CD8-positive, alpha-beta memory T cell (primary cell): ENCODE data around the gene IQUB. TPM values are rescaled to one million over a fixed set of nuclear protein-coding genes. Genes with fewer than 3 reads are reported as not detected.

ENCODE experiments used
- CTCF ChIA-PET: fragments of 350-600 bp; sonication (Branson Sonifier 250); formaldehyde crosslinking; loops from one replicate; lab custom pipeline; 2021; ENCODE audit warnings: antibody characterized with exemption; lab: Charles Lee
- POLR2A ChIA-PET: fragments of 350-600 bp; sonication (Branson Sonifier 250); formaldehyde crosslinking; loops from one replicate; lab custom pipeline; 2021; ENCODE audit warnings: antibody characterized with exemption; lab: Charles Lee
- DNase-seq, 5 donors: peaks; one replicate each; pipeline versions ENCODE4 v3.0.0 to v3.0.0-alpha.2; 2020 to 2022; ENCODE audit warnings: mixed read lengths in 1 of 5
- H3K27ac ChIP-seq: one replicate; pipeline ENCODE4 v1.7.0; 2013; ENCODE audit warnings: low read depth, mild to moderate bottlenecking, low read length, moderate library complexity
- H3K27me3 ChIP-seq: 2 replicates; pipeline ENCODE4 v1.7.0; 2013; ENCODE audit warnings: low read length, mild to moderate bottlenecking; ENCODE audit not compliant: insufficient read depth, poor library complexity, severe bottlenecking
- H3K36me3 ChIP-seq: 2 replicates; pipeline ENCODE4 v1.7.0; 2013; ENCODE audit warnings: mild to moderate bottlenecking, low read length, moderate library complexity; ENCODE audit not compliant: insufficient read depth
- H3K4me1 ChIP-seq: 2 replicates; pipeline ENCODE4 v1.7.0; 2013; ENCODE audit warnings: mild to moderate bottlenecking, low read length, moderate library complexity; ENCODE audit not compliant: insufficient read depth
- H3K4me3 ChIP-seq: 2 replicates; pipeline ENCODE4 v1.7.0; 2013; ENCODE audit warnings: mild to moderate bottlenecking, low read length
- H3K9me3 ChIP-seq: 2 replicates; pipeline ENCODE4 v1.7.0; 2013; ENCODE audit warnings: mild to moderate bottlenecking, low read length
- H3K27ac Mint-ChIP-seq, 8 donors: one replicate each; pipeline ENCODE4 v1.8.0; 2020 to 2021; ENCODE audit warnings: mixed read lengths in 8 of 8, mild to moderate bottlenecking in 6 of 8, inconsistent platforms in 3 of 8, moderate library complexity in 3 of 8
- H3K27me3 Mint-ChIP-seq, 2 donors: one replicate each; pipeline ENCODE4 v1.8.0; 2020 to 2021; ENCODE audit warnings: mixed read lengths in 2 of 2, mild to moderate bottlenecking in 1 of 2, moderate library complexity in 1 of 2
- H3K36me3 Mint-ChIP-seq, 3 donors: one replicate each; pipeline ENCODE4 v1.8.0; 2020 to 2021; ENCODE audit warnings: mixed read lengths in 3 of 3, inconsistent platforms in 1 of 3, mild to moderate bottlenecking in 1 of 3
- H3K4me1 Mint-ChIP-seq, 3 donors: one replicate each; pipeline ENCODE4 v1.8.0; 2020 to 2021; ENCODE audit warnings: mixed read lengths in 3 of 3, inconsistent platforms in 1 of 3, mild to moderate bottlenecking in 1 of 3
- H3K4me3 Mint-ChIP-seq, 7 donors: one replicate each; pipeline ENCODE4 v1.8.0; 2020 to 2021; ENCODE audit warnings: mixed read lengths in 7 of 7, mild to moderate bottlenecking in 6 of 7, moderate library complexity in 4 of 7, inconsistent platforms in 2 of 7
- H3K9me3 Mint-ChIP-seq, 5 donors: one replicate each; pipeline ENCODE4 v1.8.0; 2020 to 2022; ENCODE audit warnings: mixed read lengths in 5 of 5, mild to moderate bottlenecking in 3 of 5, moderate library complexity in 2 of 5, inconsistent platforms in 1 of 5
- polyA plus RNA-seq: library from polyadenylated mRNA; unstranded; fragments of 300-500 nt; fragmentation: Illumina TruSeq; gene quantifications from one replicate; pipeline ENCODE4 v1.2.3, GENCODE V29; 2021
- total RNA-seq, 2 experiments: library from RNA; stranded (reverse); gene quantifications; one replicate each; pipeline ENCODE4 v1.2.3, GENCODE V29; 2021

Gene IQUB
- total RNA-seq (not detected), polyA plus RNA-seq (0.08 TPM)

DNA sequence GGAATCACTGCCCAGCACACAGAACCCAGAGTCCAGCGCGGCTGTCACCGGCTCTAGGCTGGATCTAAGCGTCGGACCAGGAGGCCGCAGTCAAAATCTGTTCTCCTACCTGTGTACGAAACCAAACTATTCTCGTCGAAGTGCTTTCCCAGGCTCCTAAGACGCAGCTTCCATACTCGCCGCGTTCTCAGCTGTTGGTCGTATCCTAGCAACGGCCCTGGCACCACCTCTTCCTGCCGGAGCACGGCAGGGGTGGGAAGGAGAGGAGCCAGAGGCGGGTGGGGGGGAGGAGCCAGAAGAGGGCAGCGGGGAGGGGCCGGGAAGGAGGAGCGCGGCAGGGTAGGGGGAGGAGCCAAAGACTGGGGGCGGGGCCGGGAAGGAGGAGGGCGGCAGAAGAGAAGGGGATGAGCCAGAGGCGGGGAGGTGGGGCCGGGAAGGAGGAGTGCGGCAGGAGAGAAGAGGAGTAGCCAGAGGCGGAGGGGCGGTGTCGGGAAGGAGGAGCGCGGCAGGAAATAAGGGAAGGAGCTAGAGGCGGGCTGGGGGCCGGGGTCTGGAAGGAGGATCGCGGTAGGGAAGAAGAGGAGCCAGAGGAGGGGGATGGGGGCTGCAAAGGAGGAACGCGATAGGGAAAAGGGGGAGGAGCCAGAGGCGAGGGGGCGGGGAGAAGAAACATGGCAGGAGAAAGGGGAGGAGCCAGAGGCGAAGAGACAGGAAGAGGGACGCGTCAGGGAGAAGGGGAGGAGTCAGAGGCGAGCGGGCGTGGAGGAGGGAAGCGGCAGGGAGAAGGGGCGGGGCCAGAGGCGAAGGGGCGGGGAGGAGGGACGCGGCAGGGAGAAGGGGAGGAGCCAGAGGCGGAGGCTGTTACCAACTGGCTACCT, at the start of gene IQUB:
IQUB (minus strand) TSS at position 213 of the 878 bp plus-strand sequence. CDS start 22,255 bp downstream, outside the sequence.
- Histone ChIP-seq H3K9me3 (no peaks in the 10 kb centered on the region), H3K27me3 (no peaks in the 10 kb centered on the region), H3K27ac (peak within 1 kb of the TSS; percentile 67), H3K4me1 (peaks cover 15% of the 10 kb centered on the region), H3K36me3 (no peaks in the 10 kb centered on the region), H3K4me3 (peak within 1 kb of the TSS; percentile 55)
- H3K36me3 Mint-ChIP-seq = peaks cover 0 to 6% (median 0%) of the 10 kb centered on the region in 3 donors
- CTCF ChIA-PET = interaction anchor here (0.6 to 2.0 kb wide), 4 partner anchors 37 to 237 kb away, joined by 3 to 14 read pairs (median 6); no protein-coding TSS in a partner anchor
- H3K9me3 Mint-ChIP-seq = no peaks in the 10 kb centered on the region
- H3K27ac Mint-ChIP-seq = peak within 1 kb of the TSS; percentile 71 to 94 (median 90)
- peak within 1 kb of the TSS; percentile 90 to 97 (median 93) for H3K4me3 Mint-ChIP-seq
- peaks cover 15 to 18% of the 10 kb centered on the region in 2 donors for H3K27me3 Mint-ChIP-seq
- DNase-seq = peak; percentile 86 to 96 (median 93)
- H3K4me1 Mint-ChIP-seq = peaks cover 20 to 38% (median 33%) of the 10 kb centered on the region in 3 donors
- POLR2A ChIA-PET = interaction anchor here (1.7 to 2.4 kb wide), 2 partner anchors 23 to 214 kb away, joined by 9 to 15 read pairs; partner anchors contain the start of genes NDUFA5 and WASL

DNA sequence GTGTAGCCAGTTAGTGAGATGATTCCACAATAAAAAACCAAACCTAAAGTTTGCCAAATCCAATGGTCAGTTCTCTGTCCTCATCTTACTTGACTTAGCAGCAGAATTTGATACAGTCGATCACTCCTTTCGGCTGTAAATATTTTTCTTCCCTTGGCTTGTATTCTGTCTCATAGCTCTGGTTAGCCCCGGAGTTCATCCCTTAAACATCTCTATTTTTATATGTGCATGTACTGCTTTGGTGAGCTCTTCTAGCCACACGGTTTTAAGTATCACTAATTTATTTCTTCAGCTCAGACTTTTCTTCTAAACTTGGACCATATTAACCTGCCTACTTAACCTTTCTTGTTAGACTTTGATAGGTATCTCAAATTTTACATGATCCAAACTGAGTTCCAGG, 49.4 kb upstream of the IQUB start:
- H3K9me3 Mint-ChIP-seq = no peaks in the 10 kb centered on the region
- CTCF ChIA-PET = no interaction called here
- H3K9me3 ChIP-seq = no peaks in the 10 kb centered on the region
- POLR2A ChIA-PET = no interaction called here
- H3K4me1 Mint-ChIP-seq = no peaks in the 10 kb centered on the region
- no peaks in the 10 kb centered on the region for H3K36me3 ChIP-seq
- H3K4me1 ChIP-seq = no peaks in the 10 kb centered on the region
- H3K27me3 Mint-ChIP-seq = peaks cover 11 to 32% of the 10 kb centered on the region in 2 donors
- H3K36me3 Mint-ChIP-seq = peaks cover 0 to 3% (median 0%) of the 10 kb centered on the region in 3 donors
- H3K27ac Mint-ChIP-seq = no peak overlapping the region
- H3K4me3 Mint-ChIP-seq = no peak overlapping the region
- DNase-seq = no peak
- H3K27me3 ChIP-seq = peaks cover 16% of the 10 kb centered on the region
- H3K27ac ChIP-seq = no peak overlapping the region
- no peak overlapping the region for H3K4me3 ChIP-seq

- ChIA-PET CTCF (no interaction called here), POLR2A (no interaction called here)
- Histone ChIP-seq H3K9me3 (no peaks in the 10 kb centered on the region), H3K4me1 (no peaks in the 10 kb centered on the region), H3K4me3 (no peak overlapping the region), H3K27me3 (peaks cover 16% of the 10 kb centered on the region), H3K27ac (no peak overlapping the region), H3K36me3 (no peaks in the 10 kb centered on the region)
- Mint-ChIP-seq H3K9me3 (no peaks in the 10 kb centered on the region), H3K27ac (no peak overlapping the region), H3K36me3 (peaks cover 0 to 3% (median 0%) of the 10 kb centered on the region in 3 donors), H3K4me1 (no peaks in the 10 kb centered on the region), H3K4me3 (no peak overlapping the region), H3K27me3 (peaks cover 22 to 55% of the 10 kb centered on the region in 2 donors)
- no peak for DNase-seq
Observed at GRCh38 chr7:123581162-123581459, 46.7 kb upstream of the IQUB start.

DNA sequence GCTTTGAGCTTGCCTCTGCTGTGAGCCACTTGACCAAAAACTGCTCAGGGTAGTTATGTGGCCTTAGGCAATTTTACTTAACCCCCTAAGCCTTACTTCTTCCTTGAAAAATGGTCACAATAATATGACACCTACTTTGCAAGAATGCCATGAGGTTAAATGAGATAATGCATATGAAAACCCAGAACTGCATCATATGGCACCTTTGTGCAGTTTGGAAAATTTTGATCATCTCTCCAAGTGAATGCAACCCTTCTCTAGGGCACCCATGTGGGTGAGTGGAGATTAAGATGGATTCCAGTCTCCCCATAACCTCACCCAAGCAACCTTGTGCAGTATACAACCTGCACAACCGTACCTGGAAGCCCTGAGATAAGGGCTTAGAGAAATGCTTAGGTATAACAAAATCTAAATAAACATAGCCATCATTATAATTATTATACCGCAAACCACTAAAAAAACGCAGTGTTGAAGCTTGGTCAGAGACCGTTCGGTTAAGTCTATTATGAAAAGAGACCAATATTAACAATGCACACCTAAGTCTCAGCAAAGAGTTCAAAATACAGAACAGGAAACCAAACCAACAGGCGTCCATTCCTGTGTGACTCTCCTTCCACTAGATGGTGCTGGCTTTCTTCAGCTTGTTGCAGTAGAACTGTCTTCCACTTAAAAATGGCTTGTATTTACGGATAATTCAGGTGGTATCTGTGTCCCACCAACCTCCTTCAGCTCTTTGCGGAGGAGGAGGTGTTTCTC, 46.2 kb upstream of the IQUB start:
- CTCF ChIA-PET = no interaction called here
- POLR2A ChIA-PET = no interaction called here
- H3K27ac ChIP-seq = no peak overlapping the region
- Mint-ChIP-seq H3K4me3 (no peak overlapping the region), H3K4me1 (no peaks in the 10 kb centered on the region), H3K9me3 (no peaks in the 10 kb centered on the region), H3K36me3 (peaks cover 0 to 3% (median 0%) of the 10 kb centered on the region in 3 donors), H3K27me3 (peaks cover 22 to 55% of the 10 kb centered on the region in 2 donors), H3K27ac (no peak overlapping the region)
- no peaks in the 10 kb centered on the region for H3K9me3 ChIP-seq
- no peaks in the 10 kb centered on the region for H3K4me1 ChIP-seq
- no peaks in the 10 kb centered on the region for H3K36me3 ChIP-seq
- no peak overlapping the region for H3K4me3 ChIP-seq
- peaks cover 16% of the 10 kb centered on the region for H3K27me3 ChIP-seq
- peak in 1 of 5 donors; percentile 3 for DNase-seq

GRCh38 chr7:123579416-123579815, 45.0 kb upstream of the IQUB start:
- POLR2A ChIA-PET = no interaction called here
- no peak overlapping the region for H3K4me3 Mint-ChIP-seq

GRCh38 chr7:123573896-123574467, 39.6 kb upstream of the IQUB start:
- no peaks in the 10 kb centered on the region for H3K36me3 ChIP-seq
- H3K4me3 ChIP-seq = no peak overlapping the region
- Mint-ChIP-seq H3K27ac (no peak overlapping the region), H3K4me1 (no peaks in the 10 kb centered on the region), H3K36me3 (no peaks in the 10 kb centered on the region), H3K4me3 (no peak overlapping the region), H3K9me3 (no peaks in the 10 kb centered on the region), H3K27me3 (peaks cover 12 to 29% of the 10 kb centered on the region in 2 donors)
- no peaks in the 10 kb centered on the region for H3K4me1 ChIP-seq
- no peak overlapping the region for H3K27ac ChIP-seq
- H3K9me3 ChIP-seq = no peaks in the 10 kb centered on the region
- DNase-seq = no peak
- POLR2A ChIA-PET = no interaction called here
- CTCF ChIA-PET = no interaction called here
- H3K27me3 ChIP-seq = no peaks in the 10 kb centered on the region

More at GRCh38 chr7:123579416-123579815, 45.0 kb upstream of the IQUB start:
- H3K9me3 ChIP-seq = no peaks in the 10 kb centered on the region
- no peaks in the 10 kb centered on the region for H3K4me1 Mint-ChIP-seq
- DNase-seq = no peak
- H3K4me3 ChIP-seq = no peak overlapping the region
- H3K4me1 ChIP-seq = no peaks in the 10 kb centered on the region
- CTCF ChIA-PET = no interaction called here
- H3K9me3 Mint-ChIP-seq = no peaks in the 10 kb centered on the region
- peaks cover 22 to 58% of the 10 kb centered on the region in 2 donors for H3K27me3 Mint-ChIP-seq
- no peak overlapping the region for H3K27ac ChIP-seq
- no peaks in the 10 kb centered on the region for H3K36me3 ChIP-seq
- no peak overlapping the region for H3K27ac Mint-ChIP-seq
- H3K27me3 ChIP-seq = peaks cover 16% of the 10 kb centered on the region
- peaks cover 0 to 3% (median 0%) of the 10 kb centered on the region in 3 donors for H3K36me3 Mint-ChIP-seq

GRCh38 chr7:123573341-123573740, 38.9 kb upstream of the IQUB start:
- no peak overlapping the region for H3K4me3 Mint-ChIP-seq
- H3K27ac Mint-ChIP-seq = no peak overlapping the region
- Histone ChIP-seq H3K4me3 (no peak overlapping the region), H3K27ac (no peak overlapping the region), H3K4me1 (no peaks in the 10 kb centered on the region), H3K36me3 (no peaks in the 10 kb centered on the region), H3K27me3 (no peaks in the 10 kb centered on the region), H3K9me3 (no peaks in the 10 kb centered on the region)
- no peak for DNase-seq
- no peaks in the 10 kb centered on the region for H3K9me3 Mint-ChIP-seq
- no peaks in the 10 kb centered on the region for H3K36me3 Mint-ChIP-seq
- no peaks in the 10 kb centered on the region for H3K4me1 Mint-ChIP-seq
- ChIA-PET CTCF (no interaction called here), POLR2A (no interaction called here)
- H3K27me3 Mint-ChIP-seq = peaks cover 11 to 22% of the 10 kb centered on the region in 2 donors
